ENCODE results near the gene SYPL1. TPM values are rescaled to one million over a fixed set of nuclear protein-coding genes. Genes with fewer than 3 reads are reported as not detected.
"Not testable (repeated sequence)": the region's sequence is repeated elsewhere in the genome, so short reads cannot be mapped to it uniquely, and the experiment has no call there.

SYPL1 gene
- total and polyA plus RNA-seq, 12 donors = 58.5 to 121 (median 75.1) TPM

- WGBS, 2 donors = 87 to 88% methylated on average over 7 of the region's 7 CpGs
- Histone ChIP-seq H3K4me1 (peaks cover 0 to 24% (median 10%) of the 10 kb centered on the region in 9 donors), H3K4me3 (no peak overlapping the region), H3K27me3 (no peaks in the 10 kb centered on the region), H3K36me3 (no peaks in the 10 kb centered on the region), H3K9me3 (no peaks in the 10 kb centered on the region), H3K27ac (peak overlapping the region; percentile 6 to 84 (median 63))
- TF ChIP-seq CTCF (IDR thresholded peaks at IDR 0.05) = no peak
- DNase-seq = no peak
- ATAC-seq = no peak
- intact Hi-C loops (cut with DNase I) = no loop called here
Measured at GRCh38 chr7:106140406-106141173, 28.5 kb upstream of the SYPL1 start.

GRCh38 chr7:106139265-106140251 lies 27.4 kb upstream of the SYPL1 start:
- H3K27ac ChIP-seq = peak overlapping the region; percentile 14 to 84 (median 63)
- WGBS, 2 donors = 49 to 58% methylated on average over 8 of the region's 8 CpGs
- no peaks in the 10 kb centered on the region for H3K9me3 ChIP-seq
- H3K27me3 ChIP-seq = no peaks in the 10 kb centered on the region
- intact Hi-C loops (cut with DNase I) = no loop called here
- no peak overlapping the region for H3K4me3 ChIP-seq
- no peak for TF ChIP-seq CTCF (IDR thresholded peaks at IDR 0.05)
- H3K4me1 ChIP-seq = peaks cover 0 to 24% (median 10%) of the 10 kb centered on the region in 9 donors
- no peaks in the 10 kb centered on the region for H3K36me3 ChIP-seq
- ATAC-seq (peak; percentile 80 to 94 (median 88)), DNase-seq (peak in 1 of 2 donors; percentile 53)

GRCh38 chr7:106138776-106139175 lies 26.7 kb upstream of the SYPL1 start:
- H3K27me3 ChIP-seq = no peaks in the 10 kb centered on the region
- H3K36me3 ChIP-seq = no peaks in the 10 kb centered on the region
- WGBS, 2 donors = 79 to 90% methylated on average over 6 of the region's 6 CpGs
- TF ChIP-seq CTCF (IDR thresholded peaks at IDR 0.05) = no peak
- H3K4me1 ChIP-seq = peaks cover 0 to 24% (median 10%) of the 10 kb centered on the region in 9 donors
- DNase-seq (no peak), ATAC-seq (no peak)
- H3K9me3 ChIP-seq = no peaks in the 10 kb centered on the region
- intact Hi-C loops (cut with DNase I) = no loop called here
- peak overlapping the region in 6 of 10 donors; percentile 59 to 84 (median 74) for H3K27ac ChIP-seq
- no peak overlapping the region for H3K4me3 ChIP-seq

- H3K27me3 ChIP-seq; H3K36me3 ChIP-seq; H3K27ac ChIP-seq; DNase-seq; H3K9me3 ChIP-seq; ATAC-seq; intact Hi-C loops (cut with DNase I); H3K4me3 ChIP-seq: not testable (repeated sequence)
- H3K4me1 ChIP-seq = peaks cover 0 to 24% (median 10%) of the 10 kb centered on the region in 9 donors
Measured at GRCh38 chr7:106138181-106138580, 26.1 kb upstream of the SYPL1 start.
